Myocyte (in vitro differentiated cells): ENCODE measurements around the gene CAB39. TPM values are rescaled to one million over a fixed set of nuclear protein-coding genes. Genes with fewer than 3 reads are reported as not detected.
A peak's percentile ranks its signal among the peaks of the same experiment; 100 is the strongest.

Experiments used
- DNase-seq: peaks from one replicate; pipeline ENCODE4 v3.0.0-alpha.2; 2012; ENCODE audit warnings: low read depth
- total RNA-seq: library from RNA; depleted of rRNA; stranded (reverse); fragments of >200 nt; gene quantifications from 2 replicates; pipeline ENCODE4 v1.2.3, GENCODE V29; 2014

The CAB39 gene
- total RNA-seq, 1 donor from 2014 or later: 98.0 TPM

- DNase-seq: no peak
These were observed 35.4 kb downstream of the CAB39 start for GRCh38 chr2:230748087-230748486.

DNA sequence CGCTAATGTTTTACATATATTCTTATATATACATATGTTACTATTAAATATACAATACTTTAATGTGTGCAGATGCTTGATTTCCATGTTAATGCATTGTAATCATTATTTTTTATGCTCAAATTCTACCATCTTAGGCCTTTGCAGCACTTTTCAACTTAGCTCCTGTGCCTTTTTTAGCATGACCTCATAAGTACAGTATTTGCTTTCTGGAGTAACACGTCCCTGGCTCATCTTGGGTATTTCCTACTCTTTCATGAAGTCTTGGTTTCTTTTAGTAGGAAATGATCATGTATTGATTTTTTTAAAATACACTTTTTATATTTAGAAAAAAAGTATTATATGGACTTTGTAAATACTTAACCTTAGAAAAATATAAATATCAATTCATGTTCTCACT lies 36.5 kb downstream of the CAB39 start:
- no peak for DNase-seq

DNA sequence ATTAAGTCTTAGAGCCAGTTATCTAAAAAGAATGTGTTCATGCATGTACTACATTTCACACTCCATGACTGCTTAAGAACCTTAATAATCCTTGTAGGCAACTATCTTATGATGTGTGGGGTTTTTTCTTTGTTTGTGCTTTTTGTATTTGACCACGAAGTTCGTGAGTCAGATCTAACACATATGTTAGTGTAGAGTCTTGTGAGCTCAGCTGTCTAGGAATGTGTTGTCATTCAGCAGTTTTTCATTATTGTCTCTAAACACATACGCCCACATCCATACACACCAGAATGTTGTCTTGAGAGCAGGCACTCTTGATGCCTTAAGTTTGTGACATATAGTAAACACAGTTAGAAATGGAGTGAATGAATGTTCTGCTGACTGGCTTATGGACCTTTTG lies 38.4 kb downstream of the CAB39 start:
- DNase-seq: no peak

DNA sequence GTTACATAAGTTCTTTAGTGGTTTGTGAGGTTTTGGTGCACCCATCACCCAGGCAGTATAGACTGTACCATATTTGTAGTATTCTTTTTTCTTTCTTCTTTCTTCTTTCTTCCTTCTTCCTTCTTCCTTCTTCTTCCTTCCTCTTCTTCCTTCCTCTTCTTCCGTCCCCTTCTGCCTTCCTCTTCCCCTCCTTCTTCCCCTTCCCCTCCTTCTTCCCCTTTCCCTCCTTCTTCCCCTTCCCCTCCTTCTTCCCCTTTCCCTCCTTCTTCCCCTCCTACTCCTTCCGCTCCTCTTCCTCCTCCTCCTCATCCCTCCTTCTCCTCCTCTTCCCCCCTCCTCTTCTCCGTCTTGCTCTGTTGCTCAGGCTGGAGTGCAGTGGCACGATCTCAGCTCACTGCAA lies 41.6 kb downstream of the CAB39 start:
- DNase-seq: no peak

DNA sequence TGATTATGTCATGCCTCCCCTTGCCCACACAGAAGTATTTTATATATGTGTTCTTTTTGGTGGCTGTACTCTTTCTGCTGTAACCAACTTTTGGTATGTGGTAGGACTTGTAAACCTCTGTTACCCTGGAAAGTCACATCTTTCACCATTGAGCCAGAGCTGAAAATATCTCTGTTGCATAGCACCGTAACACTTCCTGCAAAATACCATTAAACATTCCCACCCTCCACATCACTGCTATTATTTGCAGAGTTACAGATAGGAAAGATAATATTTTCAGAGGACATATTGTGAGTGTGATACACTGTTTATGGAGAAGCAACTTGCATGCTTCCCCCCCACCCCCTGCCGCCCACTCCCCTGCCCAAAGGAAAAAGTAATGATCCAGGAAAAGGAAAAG lies 44.8 kb downstream of the CAB39 start:
- DNase-seq: peak; percentile 44

GRCh38 chr2:230758566-230759480 lies 46.2 kb downstream of the CAB39 start:
- peak; percentile 65 for DNase-seq

DNA sequence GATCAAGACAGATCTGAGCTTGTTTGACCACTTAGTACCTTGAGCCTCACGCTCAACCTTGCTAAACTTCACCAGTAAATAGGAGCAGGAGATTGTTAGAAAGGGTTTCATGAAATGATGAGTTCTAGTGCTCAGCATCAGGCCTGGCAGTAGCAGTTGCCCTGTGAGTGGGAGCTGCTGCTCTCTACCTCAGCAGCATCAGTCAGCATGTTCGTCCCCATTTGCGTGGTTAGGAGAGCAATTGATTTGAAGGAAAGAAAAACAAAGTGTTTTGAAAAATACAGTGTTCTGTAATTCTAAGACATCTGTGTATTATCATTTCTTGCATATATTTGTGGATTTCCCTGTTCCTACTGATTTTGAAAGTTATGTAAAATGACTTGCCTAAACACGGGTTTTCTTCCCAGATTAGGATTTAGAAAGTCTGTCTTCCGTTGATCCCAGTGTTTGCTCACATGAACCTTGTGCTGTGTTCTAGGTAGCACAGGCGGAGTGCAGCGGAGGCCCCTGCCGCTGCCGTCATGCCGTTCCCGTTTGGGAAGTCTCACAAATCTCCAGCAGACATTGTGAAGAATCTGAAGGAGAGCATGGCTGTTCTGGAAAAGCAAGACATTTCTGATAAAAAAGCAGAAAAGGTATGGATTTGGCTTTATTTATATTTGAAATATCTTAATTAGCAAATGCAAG lies 47.0 kb downstream of the CAB39 start:
- DNase-seq: no peak

DNA sequence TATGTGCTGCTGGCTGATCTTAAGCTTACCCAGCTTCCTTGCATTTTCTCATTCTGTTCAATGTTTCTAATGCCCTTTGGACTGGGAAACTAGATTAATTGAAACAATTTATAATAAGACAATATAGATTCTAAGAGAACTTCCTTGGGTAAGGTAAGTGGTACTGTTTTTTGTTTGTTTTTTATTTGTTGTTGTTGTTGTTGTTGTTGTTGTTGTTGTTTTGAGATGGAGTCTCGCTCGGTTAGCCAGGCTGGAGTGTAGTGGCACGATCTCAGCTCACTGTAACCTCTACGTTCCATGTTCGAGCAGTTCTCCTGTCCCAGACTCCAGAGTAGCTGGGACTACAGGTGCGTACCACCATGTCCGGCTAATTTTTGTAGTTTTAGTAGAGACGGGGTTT lies 49.1 kb downstream of the CAB39 start:
- no peak for DNase-seq

GRCh38 chr2:230762317-230762896 lies 49.8 kb downstream of the CAB39 start:
- peak; percentile 38 for DNase-seq

- DNase-seq: no peak
These were observed 51.7 kb downstream of the CAB39 start for GRCh38 chr2:230764346-230764745.

DNA sequence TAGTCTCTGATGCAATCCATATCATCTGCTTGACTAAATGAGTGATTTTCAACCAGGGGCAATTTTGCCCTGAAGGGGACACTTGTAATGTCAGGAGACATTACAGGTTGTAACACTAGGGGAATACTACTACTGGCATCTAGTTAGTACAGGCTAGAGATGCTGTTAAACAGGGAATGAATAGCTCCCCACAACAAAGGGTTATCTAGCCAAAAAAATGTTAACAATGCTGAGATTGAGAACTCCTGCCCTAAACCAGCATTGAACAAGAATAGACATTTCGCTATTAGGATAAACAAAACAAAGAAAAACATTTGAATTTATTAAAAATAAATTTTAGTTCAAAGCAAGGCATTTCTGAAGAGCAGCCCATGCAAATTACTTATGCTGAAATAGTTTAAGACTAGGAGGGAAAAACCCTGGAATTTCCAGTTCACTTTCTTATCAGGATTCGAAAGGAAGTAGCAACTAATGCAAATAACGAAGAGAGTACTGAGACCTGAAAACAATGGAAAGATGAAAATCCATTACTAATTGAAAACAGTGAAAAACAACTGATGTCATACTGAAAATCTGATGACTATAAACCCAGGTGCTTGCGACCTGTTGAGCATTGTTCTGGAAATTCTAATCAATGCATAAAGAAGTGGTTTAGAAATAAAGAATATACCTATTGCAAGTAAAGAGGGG lies 53.1 kb downstream of the CAB39 start:
- DNase-seq: no peak

DNA sequence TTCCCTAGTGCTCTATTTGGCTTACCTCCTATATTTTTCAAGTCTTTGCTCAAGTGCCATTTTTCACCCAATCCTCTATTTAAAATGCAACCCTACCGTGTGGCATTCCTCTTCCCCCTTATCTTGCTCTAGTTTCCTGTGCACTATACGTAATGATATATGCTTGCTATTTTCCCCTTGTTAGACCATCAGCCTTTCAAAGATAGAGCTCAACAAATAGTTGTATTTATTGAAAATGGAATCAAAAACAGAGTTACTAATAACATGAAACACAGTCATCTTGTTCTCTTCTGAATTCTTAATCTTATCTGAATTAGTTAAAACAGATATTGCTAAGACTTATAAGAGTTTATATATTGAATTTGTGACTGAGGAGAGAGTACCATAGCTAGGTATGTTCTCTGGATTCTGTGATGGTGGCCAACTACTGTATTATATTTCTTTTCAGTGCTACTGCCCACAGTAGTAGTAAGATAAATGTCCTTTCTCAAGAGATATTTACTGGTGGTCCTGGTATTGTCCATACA lies 55.3 kb downstream of the CAB39 start:
- DNase-seq: no peak

DNA sequence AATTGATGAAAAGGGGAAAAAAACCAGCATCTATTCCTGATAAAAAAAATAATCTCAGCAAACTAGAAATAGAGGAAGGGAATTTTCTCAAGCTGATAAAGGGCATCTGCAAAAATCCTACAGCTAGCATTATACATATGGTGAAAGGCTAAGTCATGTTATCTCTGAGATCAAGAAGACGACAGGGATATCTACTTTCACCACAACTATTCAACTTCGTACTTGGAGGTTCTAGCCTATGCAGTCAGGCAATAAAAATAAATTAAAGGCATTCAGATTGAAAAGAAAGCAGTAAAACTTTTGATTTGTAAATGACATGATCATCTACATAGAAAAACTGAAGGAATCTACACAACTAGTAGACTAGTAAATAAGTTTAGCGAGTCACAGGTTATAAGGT lies 58.2 kb downstream of the CAB39 start:
- peak; percentile 30 for DNase-seq

DNA sequence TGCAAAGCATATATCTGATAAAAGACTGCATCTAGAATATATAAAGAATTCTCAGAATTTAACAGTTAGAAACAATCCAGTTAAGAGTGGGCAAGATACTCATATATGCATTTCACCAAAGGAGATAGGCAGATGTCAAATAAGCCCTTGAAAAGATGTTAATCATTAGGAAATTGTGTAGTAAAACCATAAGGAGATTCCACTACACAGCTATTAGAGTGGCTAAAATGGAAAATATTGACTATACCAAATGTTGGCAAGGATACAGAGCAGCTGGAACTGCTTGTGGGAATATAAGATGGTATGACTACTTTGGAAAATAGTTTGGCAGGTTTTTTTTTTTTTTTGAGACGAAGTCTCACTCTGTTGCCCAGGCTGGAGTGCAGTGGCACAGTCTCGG lies 59.5 kb downstream of the CAB39 start:
- DNase-seq: no peak

DNA sequence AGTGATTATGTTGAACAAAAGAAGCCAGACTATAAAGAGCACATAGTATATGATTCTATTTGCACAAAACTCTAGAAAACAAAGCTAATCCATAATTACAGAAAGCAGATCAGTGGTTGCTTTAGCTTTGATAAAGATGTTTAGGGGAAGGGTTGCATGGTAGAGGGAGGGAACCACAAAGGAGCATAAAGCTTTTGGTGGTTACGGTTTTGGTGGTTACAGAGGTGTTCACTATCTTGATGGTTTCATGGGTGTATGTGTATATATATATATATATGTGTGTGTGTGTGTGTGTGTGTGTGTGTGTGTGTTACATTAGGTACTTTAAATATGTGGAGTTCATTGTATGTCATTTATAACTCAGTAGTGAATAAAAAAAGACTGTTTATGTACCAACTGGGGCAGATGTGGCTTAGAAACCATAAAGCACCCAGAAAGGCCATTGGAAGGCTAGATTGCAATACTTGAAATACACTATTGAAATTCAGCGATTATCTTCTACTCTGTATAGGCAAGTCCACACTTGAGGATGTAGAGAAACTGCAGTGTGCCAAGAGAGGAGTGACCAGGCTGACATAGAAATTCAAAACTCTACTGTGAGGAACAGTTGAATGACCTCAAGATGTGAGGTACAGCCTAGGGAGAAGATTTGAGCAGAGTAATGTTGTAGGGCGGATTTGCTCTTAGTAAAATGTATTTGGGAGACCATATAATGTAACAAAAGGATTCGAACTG lies 60.6 kb downstream of the CAB39 start:
- DNase-seq: no peak

GRCh38 chr2:230774348-230774951 lies 61.8 kb downstream of the CAB39 start:
- peak; percentile 75 for DNase-seq

DNA sequence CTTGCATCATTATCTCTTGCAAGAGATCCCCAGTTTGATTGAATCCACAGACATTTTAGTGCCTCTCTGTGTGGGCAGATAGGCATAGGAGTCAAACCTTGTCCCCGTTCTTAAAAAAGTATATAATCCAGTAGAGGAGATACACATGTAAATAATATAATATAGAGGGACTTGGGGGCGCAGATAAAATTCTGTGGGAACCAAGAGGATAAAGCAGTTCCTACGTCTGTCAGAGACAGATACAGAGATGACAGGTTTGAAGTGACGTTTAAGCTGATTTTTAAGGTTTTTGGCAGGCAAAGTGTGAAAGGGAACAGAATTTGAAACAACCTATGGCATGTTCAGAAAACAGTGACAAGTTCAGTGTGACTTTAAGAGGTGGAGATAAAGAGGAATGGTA lies 63.1 kb downstream of the CAB39 start:
- DNase-seq: no peak

DNA sequence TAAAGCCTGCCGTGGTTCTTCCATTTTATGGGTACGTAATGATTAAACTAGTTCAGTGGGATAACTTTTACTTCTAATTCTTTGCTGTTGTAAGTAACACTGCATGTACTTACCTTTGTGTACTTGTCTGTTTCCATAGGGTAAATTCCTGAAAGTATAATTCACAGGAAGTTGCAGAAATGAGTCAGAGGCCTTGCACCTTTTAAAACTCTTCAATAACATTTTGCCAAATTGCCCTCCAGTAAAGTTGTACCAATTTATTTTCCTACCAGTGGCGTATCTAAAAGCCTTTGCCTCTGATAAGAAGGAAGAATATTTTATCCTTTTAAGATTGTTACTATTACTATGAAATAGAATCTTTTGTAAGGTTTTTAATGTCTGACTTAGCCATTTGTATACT lies 65.1 kb downstream of the CAB39 start:
- DNase-seq: no peak

- no peak for DNase-seq
These were observed 65.9 kb downstream of the CAB39 start for GRCh38 chr2:230778350-230779063.

- DNase-seq: no peak
These were observed 66.5 kb downstream of the CAB39 start for GRCh38 chr2:230779126-230779525.
